ENCODE measurements around the gene CALHM1.

GRCh38 chr10:103491729-103492364 lies 33.1 kb upstream of the CALHM1 start:
- no peak for TF ChIP-seq ZMAT5 (CRISPR knock-in tag; IDR thresholded peaks at IDR 0.05; ENCODE audit: borderline replicate concordance, low read depth)
- no peak for TF ChIP-seq DRAP1 (CRISPR knock-in tag; IDR thresholded peaks at IDR 0.05)
- no peak for TF ChIP-seq ZSCAN31 (CRISPR knock-in tag; IDR thresholded peaks at IDR 0.05; ENCODE audit: low read depth)
- TF ChIP-seq ZNF792 (CRISPR knock-in tag; IDR thresholded peaks at IDR 0.05) = no peak
- TF ChIP-seq MAX (IDR thresholded peaks at IDR 0.05) = no peak

Measured in HepG2 (cell line).